ENCODE results near the gene CNP.

The CNP gene

DNA sequence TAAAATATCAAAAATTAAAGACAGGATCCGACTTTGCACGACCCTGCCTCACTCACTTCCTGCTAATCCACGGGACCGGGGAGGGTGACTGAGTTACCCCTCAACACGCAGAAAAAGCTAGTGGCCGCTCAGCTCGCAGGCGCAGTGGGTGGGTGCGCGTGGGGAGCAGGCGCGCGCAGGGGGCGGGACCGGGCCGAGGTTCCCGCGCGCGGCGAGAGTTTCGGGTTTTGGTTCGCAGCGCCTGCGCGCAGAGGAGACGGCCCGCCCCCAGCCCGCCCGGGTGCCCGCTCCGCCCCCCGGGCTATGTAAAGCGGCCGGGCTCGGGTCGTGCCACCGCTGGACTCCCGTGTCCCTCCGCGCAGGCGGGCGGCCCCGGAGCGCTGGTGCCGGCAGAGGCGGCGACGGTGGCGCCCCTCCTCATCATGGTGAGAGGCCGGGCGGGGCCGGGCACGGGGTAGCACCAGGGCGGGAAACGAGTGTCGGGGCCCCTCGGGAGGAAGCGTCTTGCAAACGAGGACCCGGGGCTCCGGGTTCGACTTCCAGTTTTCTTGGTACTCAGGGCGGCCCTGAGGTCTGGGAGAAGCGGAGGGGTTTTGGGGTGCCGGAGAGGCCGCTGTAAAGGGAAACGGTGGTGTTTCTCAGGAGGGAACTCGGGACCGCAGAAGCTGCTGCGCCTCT is at the start of gene CNP:
TSS of gene CNP (plus strand) at position 333 of the 678 bp plus-strand sequence. CDS start at position 423, 90 bp downstream.
- Histone ChIP-seq H3K9ac (ENCODE audit: low read length) (peak within 1 kb of the TSS; percentile 74), H3K27me3 (ENCODE audit: control insufficient read depth, insufficient read depth, low read length) (no peaks in the 10 kb centered on the region), H3K4me3 (ENCODE audit: low read length) (peak within 1 kb of the TSS; percentile 64), H3K36me3 (ENCODE audit: control insufficient read depth, low read depth, low read length) (no peaks in the 10 kb centered on the region), H3K9me3 (ENCODE audit: control insufficient read depth, low read depth, low read length) (no peaks in the 10 kb centered on the region), H3K4me1 (ENCODE audit: control insufficient read depth, low read depth, low read length) (peaks cover 4% of the 10 kb centered on the region), H3K27ac (ENCODE audit: low read length) (no peak within 1 kb of the TSS)

DNA sequence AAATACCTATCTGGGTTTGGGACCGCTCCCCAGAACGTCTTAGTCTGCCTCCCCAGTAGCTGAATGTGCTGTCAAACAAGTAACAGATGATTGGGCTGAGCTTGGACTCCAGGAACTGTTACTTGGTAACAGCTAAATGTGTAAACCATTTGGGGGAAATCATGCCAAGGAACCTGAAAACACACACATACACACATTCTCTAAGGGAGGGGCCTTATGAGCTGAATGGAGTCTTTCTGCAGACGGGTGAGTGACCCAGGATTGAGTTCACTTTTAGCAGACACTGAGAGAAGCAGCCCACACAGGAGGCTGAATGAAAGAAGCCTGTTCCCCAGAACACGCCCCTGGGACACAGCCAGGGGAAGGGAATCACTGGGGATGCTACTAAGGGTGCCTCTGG is 49.4 kb upstream of the CNP start:
- Histone ChIP-seq H3K4me3 (ENCODE audit: low read length) (peak overlapping the region; percentile 89), H3K9me3 (ENCODE audit: control insufficient read depth, low read depth, low read length) (no peaks in the 10 kb centered on the region), H3K4me1 (ENCODE audit: control insufficient read depth, low read depth, low read length) (peaks cover 29% of the 10 kb centered on the region), H3K27me3 (ENCODE audit: control insufficient read depth, insufficient read depth, low read length) (no peaks in the 10 kb centered on the region), H3K27ac (ENCODE audit: low read length) (no peak overlapping the region), H3K9ac (ENCODE audit: low read length) (peak overlapping the region; percentile 95), H3K36me3 (ENCODE audit: control insufficient read depth, low read depth, low read length) (peaks cover 15% of the 10 kb centered on the region)

DNA sequence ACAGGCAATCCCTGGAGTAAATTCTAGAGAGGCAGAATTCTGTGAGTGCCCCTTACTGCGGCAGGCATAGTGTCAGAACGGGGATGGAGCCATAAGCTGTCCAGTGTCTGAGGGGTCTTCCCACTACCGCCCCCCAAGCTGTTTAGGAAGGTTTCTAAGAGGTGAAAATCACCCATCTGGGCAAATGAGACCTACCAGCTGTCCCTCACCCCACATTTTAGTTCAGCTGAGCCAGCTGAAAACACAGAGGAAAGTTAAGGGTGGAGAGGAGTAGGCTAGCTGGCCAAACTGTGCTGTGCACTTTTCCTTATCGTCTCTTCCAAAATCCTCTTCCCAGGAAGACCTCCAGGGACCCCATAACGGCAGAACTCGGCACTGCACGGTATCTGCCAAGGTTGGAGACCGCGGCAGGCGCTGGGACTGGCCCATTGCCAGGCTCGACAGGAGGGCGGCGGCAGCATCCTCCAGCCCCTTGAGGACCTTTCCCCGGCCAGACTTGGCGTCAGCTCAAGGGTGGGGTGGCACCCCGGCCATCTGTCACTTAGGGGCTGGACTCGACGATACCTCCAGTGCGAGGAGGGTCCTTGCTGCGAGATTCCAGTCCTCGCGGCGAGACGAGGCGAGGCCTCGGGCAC is 48.8 kb upstream of the CNP start:
- Histone ChIP-seq H3K9me3 (ENCODE audit: control insufficient read depth, low read depth, low read length) (no peaks in the 10 kb centered on the region), H3K27ac (ENCODE audit: low read length) (peak overlapping the region; percentile 82), H3K4me1 (ENCODE audit: control insufficient read depth, low read depth, low read length) (peaks cover 29% of the 10 kb centered on the region), H3K9ac (ENCODE audit: low read length) (peak overlapping the region; percentile 95), H3K27me3 (ENCODE audit: control insufficient read depth, insufficient read depth, low read length) (no peaks in the 10 kb centered on the region), H3K36me3 (ENCODE audit: control insufficient read depth, low read depth, low read length) (peaks cover 9% of the 10 kb centered on the region), H3K4me3 (ENCODE audit: low read length) (peak overlapping the region; percentile 89)

DNA sequence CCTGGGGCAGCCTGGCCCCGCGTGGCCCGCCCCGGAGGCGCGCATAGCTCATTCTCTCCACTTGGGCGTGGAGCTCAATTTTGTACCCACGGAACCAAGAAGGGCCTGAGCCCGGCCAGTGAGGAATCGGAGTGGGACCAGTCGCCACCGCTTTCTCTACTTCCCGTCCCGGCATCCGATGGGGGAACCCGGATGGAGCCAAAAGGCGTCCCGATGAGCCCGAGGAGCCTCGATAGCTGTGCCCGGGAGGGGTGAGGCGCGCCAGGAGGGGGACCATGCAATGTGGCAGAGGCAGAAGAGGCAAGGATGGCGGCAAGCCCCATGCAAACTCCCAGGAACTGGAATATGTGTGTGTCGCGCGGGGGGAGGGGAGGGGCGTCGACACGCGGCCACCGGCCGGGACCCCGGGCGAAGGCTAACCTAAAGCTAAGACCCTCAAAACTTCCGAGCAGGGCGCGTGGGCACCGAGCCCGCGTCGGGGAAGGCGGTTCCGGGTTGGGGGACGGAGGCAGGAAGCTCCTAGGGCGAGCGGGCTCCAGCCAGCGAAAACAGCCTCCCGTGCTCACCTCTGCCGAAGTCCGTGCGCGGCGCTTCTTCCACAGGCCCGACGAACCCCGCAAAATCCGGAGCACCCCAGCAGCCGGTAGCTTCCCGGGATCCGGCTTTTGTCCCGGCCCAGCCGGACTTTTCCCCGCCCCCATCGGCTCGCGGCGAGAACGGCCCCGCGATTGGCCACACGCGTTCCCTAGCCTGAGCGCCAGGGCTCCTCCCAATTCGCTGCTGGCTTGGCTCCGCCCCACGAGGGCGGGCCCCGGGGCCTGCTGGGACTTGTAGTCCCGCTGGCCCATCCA is 48.1 kb upstream of the CNP start, which contains the start of gene ACLY:
TSS of gene ACLY (minus strand) at position 638 of the 851 bp plus-strand sequence. CDS start 5,078 bp downstream, outside the sequence.
- Histone ChIP-seq H3K27me3 (ENCODE audit: control insufficient read depth, insufficient read depth, low read length) (no peaks in the 10 kb centered on the region), H3K9ac (ENCODE audit: low read length) (peak within 1 kb of the TSS; percentile 95), H3K4me3 (ENCODE audit: low read length) (peak within 1 kb of the TSS; percentile 89), H3K36me3 (ENCODE audit: control insufficient read depth, low read depth, low read length) (peaks cover 2% of the 10 kb centered on the region), H3K4me1 (ENCODE audit: control insufficient read depth, low read depth, low read length) (peaks cover 29% of the 10 kb centered on the region), H3K27ac (ENCODE audit: low read length) (peak within 1 kb of the TSS; percentile 84), H3K9me3 (ENCODE audit: control insufficient read depth, low read depth, low read length) (no peaks in the 10 kb centered on the region)

DNA sequence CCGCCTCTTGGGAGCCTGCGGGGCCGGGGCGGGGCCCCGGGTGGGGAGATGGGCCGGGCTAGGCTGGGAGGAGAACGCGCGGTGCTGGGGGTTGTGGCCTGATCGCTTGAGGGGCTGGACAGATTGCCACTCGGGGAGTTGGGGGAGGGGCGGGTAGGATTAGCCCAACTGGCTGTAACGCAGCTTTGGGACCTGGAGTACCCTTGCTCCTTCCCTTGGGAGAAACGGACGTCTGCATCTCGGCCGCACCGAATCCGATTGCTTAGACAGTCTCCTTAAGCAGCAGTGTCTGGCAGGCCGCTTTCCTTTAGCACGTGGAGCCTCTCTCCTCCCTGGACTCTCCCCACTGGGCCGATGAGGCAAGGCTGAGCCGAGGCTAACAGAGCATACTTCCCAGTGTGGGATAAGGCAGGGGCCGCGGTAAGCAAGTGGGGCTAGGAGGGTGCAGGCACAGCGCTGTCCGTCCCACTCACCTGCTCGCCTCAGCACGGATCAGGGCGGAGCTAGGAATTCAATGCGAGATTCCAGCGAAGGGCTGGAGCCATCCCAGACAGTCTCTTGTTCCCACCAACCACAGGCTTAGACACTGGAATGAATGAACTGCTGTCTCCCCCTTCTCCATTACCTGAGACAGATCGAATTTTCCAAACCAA is 47.3 kb upstream of the CNP start:
- Histone ChIP-seq H3K4me3 (ENCODE audit: low read length) (peak overlapping the region; percentile 75), H3K27ac (ENCODE audit: low read length) (peak overlapping the region; percentile 84), H3K36me3 (ENCODE audit: control insufficient read depth, low read depth, low read length) (no peaks in the 10 kb centered on the region), H3K27me3 (ENCODE audit: control insufficient read depth, insufficient read depth, low read length) (no peaks in the 10 kb centered on the region), H3K9me3 (ENCODE audit: control insufficient read depth, low read depth, low read length) (no peaks in the 10 kb centered on the region), H3K4me1 (ENCODE audit: control insufficient read depth, low read depth, low read length) (peaks cover 29% of the 10 kb centered on the region), H3K9ac (ENCODE audit: low read length) (peak overlapping the region; percentile 84)

DNA sequence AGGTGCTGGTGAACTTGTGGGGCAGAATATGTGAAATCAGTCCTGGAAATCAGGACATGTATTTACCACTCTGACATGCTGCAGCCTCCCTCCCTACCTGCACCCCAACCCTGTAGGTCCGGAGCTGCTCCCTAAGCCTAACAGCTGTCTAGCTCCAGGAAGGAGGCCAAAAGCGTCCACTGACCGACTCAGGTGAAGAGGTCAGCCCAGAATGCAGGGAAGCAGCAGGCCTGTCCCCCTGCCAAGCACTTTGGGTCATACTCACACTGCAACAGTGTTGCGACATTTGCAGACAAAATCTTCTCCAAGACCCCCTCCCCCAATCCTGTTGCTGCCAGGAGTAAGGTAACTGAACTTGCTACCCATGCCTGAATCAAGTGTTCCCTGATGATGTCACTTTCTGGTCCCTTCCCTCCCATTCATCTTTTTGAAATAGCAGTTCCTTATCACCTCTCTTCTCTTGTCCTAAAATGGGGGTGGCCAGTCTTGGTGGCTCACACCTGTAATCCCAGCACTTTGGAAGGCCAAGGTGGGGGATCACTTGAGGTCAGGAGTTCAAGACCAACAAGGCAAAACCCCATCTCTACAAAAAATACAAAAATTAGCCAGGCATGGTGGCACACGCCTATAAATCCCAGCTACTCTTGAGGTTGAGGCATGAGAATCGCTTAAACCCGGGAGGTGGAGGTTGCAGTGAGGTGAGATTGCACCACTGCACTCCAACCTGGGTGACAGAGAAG is 46.6 kb upstream of the CNP start:
- Histone ChIP-seq H3K36me3 (ENCODE audit: control insufficient read depth, low read depth, low read length) (no peaks in the 10 kb centered on the region), H3K27ac (ENCODE audit: low read length) (peak overlapping the region; percentile 84), H3K27me3 (ENCODE audit: control insufficient read depth, insufficient read depth, low read length) (no peaks in the 10 kb centered on the region), H3K4me1 (ENCODE audit: control insufficient read depth, low read depth, low read length) (peaks cover 25% of the 10 kb centered on the region), H3K9ac (ENCODE audit: low read length) (peak overlapping the region; percentile 84), H3K4me3 (ENCODE audit: low read length) (peak overlapping the region; percentile 75), H3K9me3 (ENCODE audit: control insufficient read depth, low read depth, low read length) (no peaks in the 10 kb centered on the region)

DNA sequence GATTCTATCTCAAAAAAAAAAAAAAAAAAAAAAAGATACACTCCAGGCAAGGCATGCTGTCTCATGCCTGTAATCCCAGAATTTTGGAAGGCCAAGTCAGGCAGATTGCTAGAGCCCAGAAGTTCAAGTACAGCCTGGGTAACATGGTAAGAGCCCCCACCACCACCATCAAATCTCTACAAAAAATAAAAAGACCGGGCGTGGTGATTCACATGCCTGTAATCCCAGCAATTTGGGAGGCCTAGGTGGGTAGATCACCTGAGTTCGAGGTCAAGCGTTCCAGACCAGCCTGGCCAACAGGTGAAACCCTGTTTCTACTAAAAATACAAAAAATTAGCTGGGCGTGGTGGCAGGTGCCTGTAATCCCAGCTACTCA is 46.0 kb upstream of the CNP start:
- H3K4me1 ChIP-seq (ENCODE audit: control insufficient read depth, low read depth, low read length) = peaks cover 19% of the 10 kb centered on the region

DNA sequence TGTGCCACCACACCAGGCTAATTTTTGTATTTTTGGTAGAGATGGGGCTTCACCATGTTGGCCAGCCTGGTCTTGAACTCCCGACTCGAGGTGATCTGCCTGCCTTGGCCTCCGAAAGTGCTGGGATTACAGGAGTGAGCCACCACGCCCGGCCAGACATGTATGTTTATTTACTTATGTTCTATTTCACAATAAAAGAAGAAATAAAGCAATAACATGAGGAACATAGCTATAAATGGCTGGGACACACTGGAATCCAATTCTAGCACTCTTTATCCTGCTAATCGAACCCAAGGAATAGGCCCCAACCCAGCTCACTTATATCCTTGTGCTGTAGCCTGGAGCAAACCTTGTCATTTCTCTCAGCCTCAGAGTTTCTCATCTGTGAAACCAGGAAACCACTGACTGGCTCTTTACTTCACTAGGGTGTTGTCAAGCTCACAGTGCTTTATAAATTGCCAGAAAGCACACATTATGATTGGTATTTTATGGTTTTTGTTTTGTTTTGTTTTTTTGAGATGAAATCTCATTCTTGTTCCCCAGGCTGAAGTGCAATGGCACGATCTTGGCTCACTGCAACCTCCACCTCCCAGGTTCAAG is 40.5 kb upstream of the CNP start:
- Histone ChIP-seq H3K4me3 (ENCODE audit: low read length) (no peak overlapping the region), H3K36me3 (ENCODE audit: control insufficient read depth, low read depth, low read length) (no peaks in the 10 kb centered on the region), H3K9me3 (ENCODE audit: control insufficient read depth, low read depth, low read length) (no peaks in the 10 kb centered on the region), H3K9ac (ENCODE audit: low read length) (no peak overlapping the region), H3K4me1 (ENCODE audit: control insufficient read depth, low read depth, low read length) (peaks cover 4% of the 10 kb centered on the region), H3K27ac (ENCODE audit: low read length) (no peak overlapping the region), H3K27me3 (ENCODE audit: control insufficient read depth, insufficient read depth, low read length) (no peaks in the 10 kb centered on the region)

More for the DNA sequence above, 46.0 kb upstream of the CNP start:
- Histone ChIP-seq H3K27ac (ENCODE audit: low read length) (no peak overlapping the region), H3K4me3 (ENCODE audit: low read length) (no peak overlapping the region), H3K9me3 (ENCODE audit: control insufficient read depth, low read depth, low read length) (no peaks in the 10 kb centered on the region), H3K27me3 (ENCODE audit: control insufficient read depth, insufficient read depth, low read length) (no peaks in the 10 kb centered on the region), H3K9ac (ENCODE audit: low read length) (no peak overlapping the region), H3K36me3 (ENCODE audit: control insufficient read depth, low read depth, low read length) (no peaks in the 10 kb centered on the region)

DNA sequence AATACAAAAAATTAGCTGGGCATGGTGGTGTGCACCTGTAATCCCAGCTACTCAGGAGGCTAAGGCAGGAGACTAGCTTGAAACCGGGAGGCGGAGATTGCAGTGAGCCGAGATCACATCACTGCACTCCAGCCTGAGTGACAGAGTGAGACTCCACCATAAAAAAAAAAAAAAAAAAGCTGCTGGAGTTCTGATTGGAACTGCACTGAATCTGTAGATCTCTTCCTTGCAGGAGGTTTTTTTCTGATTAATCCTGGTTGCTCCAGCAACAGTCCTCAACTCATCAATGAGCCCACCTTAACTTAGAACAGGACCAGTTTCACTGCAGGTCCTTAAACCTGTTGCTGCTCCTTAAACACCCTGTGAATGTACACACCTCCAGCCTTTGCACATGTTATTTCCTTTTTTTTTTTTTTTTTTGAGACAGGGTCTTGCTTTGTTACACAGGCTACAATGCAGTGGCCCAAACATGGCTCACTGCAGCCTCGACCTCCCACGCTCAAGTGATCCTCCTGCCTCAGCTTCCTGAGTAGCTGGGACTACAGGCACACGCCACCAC is 37.8 kb upstream of the CNP start:
- no peaks in the 10 kb centered on the region for H3K27me3 ChIP-seq (ENCODE audit: control insufficient read depth, insufficient read depth, low read length)
- no peak overlapping the region for H3K4me3 ChIP-seq (ENCODE audit: low read length)
- no peak overlapping the region for H3K27ac ChIP-seq (ENCODE audit: low read length)
- no peaks in the 10 kb centered on the region for H3K9me3 ChIP-seq (ENCODE audit: control insufficient read depth, low read depth, low read length)
- H3K36me3 ChIP-seq (ENCODE audit: control insufficient read depth, low read depth, low read length) = no peaks in the 10 kb centered on the region
- H3K9ac ChIP-seq (ENCODE audit: low read length) = no peak overlapping the region
- H3K4me1 ChIP-seq (ENCODE audit: control insufficient read depth, low read depth, low read length) = peaks cover 6% of the 10 kb centered on the region

Measured in iPS-18a (cell line).